Activated naive CD8-positive, alpha-beta T cell treated with anti-CD3 and anti-CD28 coated beads, Interleukin-2, amount 10 ng/mL, durations not matched to agents 7 days and 5 days (primary cell): ENCODE data around the gene IBTK. TPM values are rescaled to one million over a fixed set of nuclear protein-coding genes. Genes with fewer than 3 reads are reported as not detected.
"Not testable (repeated sequence)": the region's sequence is repeated elsewhere in the genome, so short reads cannot be mapped to it uniquely, and the experiment has no call there.

ENCODE experiments used
- ATAC-seq: fragments of 150-1000 bp; cut with Tn5 transposase; one replicate; pipeline ENCODE4 v1.10.0; 2021; ENCODE audit warnings: low read depth, moderate library complexity
- POLR2A ChIA-PET: fragments of 350-600 bp; sonication (Branson Sonifier 250); formaldehyde crosslinking; loops from one replicate; lab custom pipeline; 2021; ENCODE audit warnings: antibody characterized with exemption; lab: Charles Lee
- DNase-seq: peaks from one replicate; pipeline ENCODE4 v3.0.0; 2021
- H3K27ac Mint-ChIP-seq: one replicate; pipeline ENCODE4 v1.8.0; 2022; ENCODE audit warnings: mild to moderate bottlenecking, mixed read lengths
- H3K27me3 Mint-ChIP-seq: one replicate; pipeline ENCODE4 v1.8.0; 2022; ENCODE audit warnings: mild to moderate bottlenecking, moderate library complexity, mixed read lengths
- H3K36me3 Mint-ChIP-seq: one replicate; pipeline ENCODE4 v1.8.0; 2021; ENCODE audit warnings: mild to moderate bottlenecking, mixed read lengths
- H3K4me1 Mint-ChIP-seq: one replicate; pipeline ENCODE4 v1.8.0; 2021; ENCODE audit warnings: mixed read lengths
- H3K4me3 Mint-ChIP-seq: one replicate; pipeline ENCODE4 v1.8.0; 2022; ENCODE audit warnings: mild to moderate bottlenecking, moderate library complexity, mixed read lengths
- H3K9me3 Mint-ChIP-seq: one replicate; pipeline ENCODE4 v1.8.0; 2021; ENCODE audit warnings: mixed read lengths
- total RNA-seq, 2 experiments: library from RNA; stranded (reverse); gene quantifications; one replicate each; pipeline ENCODE4 v1.2.3, GENCODE V29; 2021

The IBTK gene, protein sequence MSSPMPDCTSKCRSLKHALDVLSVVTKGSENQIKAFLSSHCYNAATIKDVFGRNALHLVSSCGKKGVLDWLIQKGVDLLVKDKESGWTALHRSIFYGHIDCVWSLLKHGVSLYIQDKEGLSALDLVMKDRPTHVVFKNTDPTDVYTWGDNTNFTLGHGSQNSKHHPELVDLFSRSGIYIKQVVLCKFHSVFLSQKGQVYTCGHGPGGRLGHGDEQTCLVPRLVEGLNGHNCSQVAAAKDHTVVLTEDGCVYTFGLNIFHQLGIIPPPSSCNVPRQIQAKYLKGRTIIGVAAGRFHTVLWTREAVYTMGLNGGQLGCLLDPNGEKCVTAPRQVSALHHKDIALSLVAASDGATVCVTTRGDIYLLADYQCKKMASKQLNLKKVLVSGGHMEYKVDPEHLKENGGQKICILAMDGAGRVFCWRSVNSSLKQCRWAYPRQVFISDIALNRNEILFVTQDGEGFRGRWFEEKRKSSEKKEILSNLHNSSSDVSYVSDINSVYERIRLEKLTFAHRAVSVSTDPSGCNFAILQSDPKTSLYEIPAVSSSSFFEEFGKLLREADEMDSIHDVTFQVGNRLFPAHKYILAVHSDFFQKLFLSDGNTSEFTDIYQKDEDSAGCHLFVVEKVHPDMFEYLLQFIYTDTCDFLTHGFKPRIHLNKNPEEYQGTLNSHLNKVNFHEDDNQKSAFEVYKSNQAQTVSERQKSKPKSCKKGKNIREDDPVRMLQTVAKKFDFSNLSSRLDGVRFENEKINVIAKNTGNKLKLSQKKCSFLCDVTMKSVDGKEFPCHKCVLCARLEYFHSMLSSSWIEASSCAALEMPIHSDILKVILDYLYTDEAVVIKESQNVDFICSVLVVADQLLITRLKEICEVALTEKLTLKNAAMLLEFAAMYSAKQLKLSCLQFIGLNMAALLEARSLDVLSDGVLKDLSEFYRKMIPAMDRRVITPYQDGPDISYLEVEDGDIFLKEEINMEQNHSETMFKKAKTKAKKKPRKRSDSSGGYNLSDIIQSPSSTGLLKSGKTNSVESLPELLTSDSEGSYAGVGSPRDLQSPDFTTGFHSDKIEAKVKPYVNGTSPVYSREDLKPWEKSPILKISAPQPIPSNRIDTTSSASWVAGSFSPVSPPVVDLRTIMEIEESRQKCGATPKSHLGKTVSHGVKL (N-terminal part only)
- 10 to 100 TPM; 24.6 to 25.3 TPM for total RNA-seq

DNA sequence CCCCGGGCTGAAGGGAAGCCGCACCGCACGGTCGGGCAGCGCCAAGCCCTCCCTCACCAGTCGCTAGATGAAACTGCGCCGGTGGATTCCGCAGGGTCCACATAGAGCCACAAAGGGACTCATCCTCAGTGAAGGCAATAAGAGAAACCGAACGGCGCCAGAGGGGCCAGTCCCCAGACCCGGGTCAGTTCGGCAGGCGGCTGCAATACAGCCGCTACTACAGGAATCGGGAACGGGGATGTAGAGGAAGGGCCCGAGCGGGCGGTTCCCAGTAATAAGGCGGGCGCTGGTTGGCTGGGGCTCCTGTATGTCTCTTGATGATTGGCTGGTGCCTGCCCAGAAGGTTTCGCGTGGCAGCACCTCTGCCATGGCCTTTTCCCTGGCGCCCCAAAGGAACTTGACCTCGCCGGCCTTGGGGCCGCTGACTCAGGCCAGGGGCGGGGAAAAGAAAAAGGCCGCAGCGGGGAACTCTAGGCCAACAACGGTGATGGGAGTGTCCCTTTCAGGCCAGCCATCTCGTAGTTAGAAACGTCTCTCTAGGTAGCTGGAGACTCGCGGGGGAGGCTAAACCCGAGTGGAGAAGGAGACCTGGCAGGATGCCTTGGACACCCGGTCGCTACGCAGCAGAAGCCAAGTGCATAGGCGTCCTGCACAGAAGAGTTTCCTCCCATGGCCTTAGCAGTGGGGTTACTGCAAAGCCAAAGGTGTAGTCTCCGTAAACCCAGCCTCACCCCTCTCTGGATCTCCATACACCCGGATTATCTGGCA, at the start of gene IBTK:
TSS of gene IBTK (minus strand) at position 240 of the 768 bp plus-strand sequence. CDS start 7,258 bp downstream, outside the sequence.
- peak within 1 kb of the TSS; percentile 95 for H3K4me3 Mint-ChIP-seq
- ATAC-seq (peak; percentile 95), DNase-seq (peak; percentile 92)
- H3K4me1 Mint-ChIP-seq: peaks cover 25% of the 10 kb centered on the region
- peak within 1 kb of the TSS; percentile 91 for H3K27ac Mint-ChIP-seq
- POLR2A ChIA-PET: interaction anchor here (1.8 kb wide), 1 partner anchor 818 kb away, joined by 12 read pairs; the partner anchor contains the start of gene UBE3D
- no peaks in the 10 kb centered on the region for H3K9me3 Mint-ChIP-seq
- H3K36me3 Mint-ChIP-seq: peaks cover 20% of the 10 kb centered on the region
- H3K27me3 Mint-ChIP-seq: peaks cover 4% of the 10 kb centered on the region

DNA sequence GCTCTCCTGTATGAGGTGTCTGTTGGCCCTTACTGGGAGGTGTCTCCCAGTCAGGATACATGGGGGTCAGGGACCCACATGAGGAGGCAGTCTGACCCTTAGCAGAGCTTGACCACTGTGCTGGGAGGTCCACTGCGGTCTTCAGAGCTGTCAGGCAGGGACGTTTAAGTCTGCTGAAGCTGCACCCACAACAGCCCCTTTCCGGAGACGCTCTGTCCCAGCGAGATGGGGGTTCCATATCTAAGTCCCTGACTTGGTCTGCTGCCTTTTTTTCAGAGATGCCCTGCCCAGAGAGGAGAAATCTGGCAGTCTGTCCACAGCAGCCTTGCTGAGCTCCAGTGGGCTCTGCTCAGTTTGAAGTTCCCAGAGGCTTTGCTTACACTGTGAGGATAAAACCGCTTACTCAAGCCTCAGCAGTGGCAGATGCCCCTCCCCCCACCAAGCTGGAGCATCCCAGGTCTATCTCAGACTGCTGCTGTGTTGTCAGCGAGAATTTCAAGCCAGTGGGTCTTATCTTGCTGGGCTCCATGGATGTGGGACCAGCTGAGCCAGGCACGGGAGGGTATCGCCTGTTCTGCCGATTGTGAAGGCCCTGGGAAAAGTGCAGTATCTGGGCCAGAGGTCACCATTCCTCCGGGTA, 36.3 kb upstream of the IBTK start:
- DNase-seq (no peak), ATAC-seq (no peak)
- Mint-ChIP-seq H3K4me3 (no peak overlapping the region), H3K36me3 (no peaks in the 10 kb centered on the region), H3K27ac (no peak overlapping the region), H3K4me1 (peaks cover 7% of the 10 kb centered on the region), H3K27me3 (no peaks in the 10 kb centered on the region), H3K9me3 (peaks cover 5% of the 10 kb centered on the region)
- POLR2A ChIA-PET: no interaction called here

DNA sequence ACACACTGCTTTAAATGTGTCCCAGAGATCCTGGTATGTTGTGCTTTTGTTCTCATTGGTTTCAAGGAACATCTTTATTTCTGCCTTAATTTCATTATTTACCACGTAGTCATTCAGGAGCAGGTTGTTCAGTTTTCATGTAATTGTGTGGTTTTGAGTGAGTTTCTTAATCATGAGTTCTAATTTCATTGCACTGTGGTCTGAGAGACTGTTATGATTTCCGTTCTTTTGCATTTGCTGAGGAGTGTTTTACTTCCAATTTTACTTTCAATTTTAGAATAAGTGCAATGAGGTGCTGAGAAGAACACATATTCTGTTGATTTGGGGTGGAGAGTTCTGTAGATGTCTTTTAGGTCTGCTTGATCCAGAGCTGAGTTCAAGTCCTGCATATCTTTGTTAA, 34.0 kb upstream of the IBTK start:
- H3K9me3 Mint-ChIP-seq, H3K27me3 Mint-ChIP-seq, H3K36me3 Mint-ChIP-seq, DNase-seq, H3K4me1 Mint-ChIP-seq, ATAC-seq, POLR2A ChIA-PET: not testable (repeated sequence)
- Mint-ChIP-seq H3K4me3 (peak overlapping the region; percentile 58), H3K27ac (peak overlapping the region; percentile 69)

DNA sequence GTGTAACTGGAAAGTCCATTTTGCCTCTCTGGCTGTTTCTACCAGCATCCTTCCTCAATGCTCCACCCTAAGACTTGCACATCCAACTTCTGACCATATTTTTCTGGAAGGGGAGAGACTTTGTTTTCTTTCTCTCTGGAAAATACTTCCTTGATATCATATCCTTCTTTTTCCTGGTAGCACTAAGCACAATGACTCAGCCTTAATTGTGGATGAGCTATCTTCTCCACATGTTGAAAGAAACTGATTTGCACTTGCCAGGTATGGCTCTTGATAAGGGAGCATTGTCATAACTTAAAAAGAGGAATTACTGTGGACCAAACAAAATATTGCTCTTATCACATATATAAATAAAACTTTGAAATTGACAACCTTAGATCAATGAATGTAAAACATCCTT, 30.1 kb upstream of the IBTK start:
- Mint-ChIP-seq H3K36me3 (no peaks in the 10 kb centered on the region), H3K27me3 (peaks cover 3% of the 10 kb centered on the region), H3K4me3 (no peak overlapping the region), H3K4me1 (peaks cover 5% of the 10 kb centered on the region), H3K27ac (no peak overlapping the region), H3K9me3 (peaks cover 2% of the 10 kb centered on the region)
- DNase-seq: no peak
- no peak for ATAC-seq
- POLR2A ChIA-PET: no interaction called here

DNA sequence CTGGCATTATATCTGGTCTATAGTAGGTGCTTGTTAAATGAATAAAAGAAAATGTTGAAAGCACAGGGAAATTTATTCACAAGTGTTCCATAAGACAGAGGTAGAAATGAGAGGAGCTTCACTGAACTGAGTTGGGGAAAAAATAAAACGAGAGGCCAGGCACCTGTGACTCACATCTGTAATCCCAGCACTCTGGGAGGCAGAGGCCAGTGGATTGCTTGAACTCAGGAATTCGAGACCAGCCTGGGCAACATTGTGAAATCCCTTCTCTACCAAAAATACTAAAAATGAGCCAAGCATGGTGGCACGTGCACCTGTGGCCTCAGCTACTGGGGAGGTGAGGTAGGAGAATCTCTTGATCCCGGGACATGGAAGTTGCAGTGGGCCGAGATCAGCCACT, 28.1 kb upstream of the IBTK start:
- POLR2A ChIA-PET: interaction anchor here (0.6 kb wide), 1 partner anchor 49 kb away, joined by 4 read pairs; no protein-coding TSS in a partner anchor
- H3K4me1 Mint-ChIP-seq: no peaks in the 10 kb centered on the region
- ATAC-seq: no peak
- H3K4me3 Mint-ChIP-seq: no peak overlapping the region
- no peaks in the 10 kb centered on the region for H3K36me3 Mint-ChIP-seq
- no peak overlapping the region for H3K27ac Mint-ChIP-seq
- DNase-seq: no peak
- peaks cover 7% of the 10 kb centered on the region for H3K27me3 Mint-ChIP-seq
- H3K9me3 Mint-ChIP-seq: peaks cover 2% of the 10 kb centered on the region

DNA sequence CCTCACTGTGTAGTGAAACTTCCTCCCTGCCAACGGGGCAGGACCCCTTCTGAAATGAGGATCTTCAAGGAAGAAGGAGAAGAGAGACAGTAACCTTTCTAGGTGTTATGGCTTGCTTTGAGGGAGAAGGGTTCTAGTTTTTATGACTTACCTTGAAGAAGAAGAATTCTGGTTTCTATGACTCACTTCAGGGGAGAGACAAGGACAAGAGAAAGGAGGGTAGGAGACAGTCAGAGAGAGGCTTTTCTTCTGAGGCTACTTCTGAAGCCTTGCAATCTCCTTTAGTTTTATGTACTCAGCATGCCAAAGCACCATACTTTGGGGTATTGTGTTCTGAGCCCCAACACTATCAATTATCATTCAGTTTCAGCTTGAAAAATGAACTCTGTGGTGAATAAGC, 25.8 kb upstream of the IBTK start:
- no peaks in the 10 kb centered on the region for H3K4me1 Mint-ChIP-seq
- H3K36me3 Mint-ChIP-seq: no peaks in the 10 kb centered on the region
- ATAC-seq (no peak), DNase-seq (no peak)
- no peak overlapping the region for H3K27ac Mint-ChIP-seq
- H3K9me3 Mint-ChIP-seq: no peaks in the 10 kb centered on the region
- POLR2A ChIA-PET: no interaction called here
- H3K27me3 Mint-ChIP-seq: peaks cover 7% of the 10 kb centered on the region
- H3K4me3 Mint-ChIP-seq: no peak overlapping the region

DNA sequence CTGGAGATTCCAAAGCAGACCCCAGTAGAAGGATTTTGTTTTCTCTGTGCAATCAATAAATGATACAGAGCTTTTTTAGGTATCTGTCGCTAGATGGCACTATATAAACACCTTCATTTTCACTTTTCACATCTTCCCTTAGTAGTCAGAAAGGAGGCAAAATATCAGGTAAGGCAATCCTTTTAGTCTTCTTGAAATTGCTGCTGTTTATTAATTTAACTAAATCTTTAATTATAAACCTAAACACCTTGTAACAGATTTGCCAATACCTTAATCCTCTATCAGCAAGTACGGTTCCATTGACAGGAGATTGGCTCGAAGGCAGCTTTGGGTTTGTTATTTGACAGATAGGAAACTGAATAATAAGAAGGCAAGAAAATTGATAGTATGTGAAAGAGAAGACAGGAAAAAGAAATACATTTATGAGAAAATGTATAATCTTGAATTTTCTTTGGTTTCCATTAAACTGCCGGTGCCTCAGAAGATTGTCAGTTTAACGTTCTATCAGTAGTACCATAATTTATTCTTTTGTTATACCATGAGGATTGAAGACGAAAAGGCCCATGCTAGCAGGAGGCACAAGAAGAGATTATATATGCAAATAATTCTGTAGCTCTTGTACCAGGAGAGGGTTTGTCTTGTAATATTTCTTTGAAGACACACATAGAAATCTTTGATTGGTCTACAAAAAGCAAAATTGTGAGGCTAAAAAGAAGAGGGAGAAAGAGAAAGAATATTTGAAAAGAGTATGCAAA, 23.5 kb upstream of the IBTK start:
- ATAC-seq (no peak), DNase-seq (no peak)
- Mint-ChIP-seq H3K9me3 (no peaks in the 10 kb centered on the region), H3K4me3 (no peak overlapping the region), H3K27ac (no peak overlapping the region), H3K36me3 (no peaks in the 10 kb centered on the region), H3K4me1 (no peaks in the 10 kb centered on the region), H3K27me3 (peaks cover 9% of the 10 kb centered on the region)
- POLR2A ChIA-PET: interaction anchor here (0.7 kb wide), 1 partner anchor 942 kb away, joined by 5 read pairs; no protein-coding TSS in a partner anchor

DNA sequence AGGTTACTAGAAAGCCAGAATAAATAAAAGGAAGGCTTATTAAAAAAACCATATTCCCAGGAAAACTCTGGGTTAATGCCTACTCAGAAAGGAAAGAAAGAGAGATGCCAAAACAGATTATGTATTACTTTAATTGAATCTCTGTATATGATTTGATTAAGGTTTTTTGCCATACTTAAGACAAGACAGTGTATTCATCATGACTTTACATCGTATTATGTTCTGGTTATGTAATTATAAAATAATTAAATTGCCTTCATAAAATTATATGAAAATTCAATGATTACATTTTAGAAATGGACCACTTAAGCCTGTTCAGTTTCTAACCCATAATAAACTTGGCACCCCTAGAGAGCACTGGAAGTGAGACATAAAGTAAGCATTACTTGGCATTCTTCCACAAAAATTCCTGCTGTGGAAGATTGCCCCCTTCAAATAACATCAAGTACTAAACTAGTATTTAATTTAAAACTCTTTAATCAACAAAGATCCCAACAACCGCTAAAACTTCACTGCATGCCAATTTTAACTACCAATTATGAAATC, 20.8 kb upstream of the IBTK start:
- POLR2A ChIA-PET: no interaction called here
- no peaks in the 10 kb centered on the region for H3K36me3 Mint-ChIP-seq
- H3K27ac Mint-ChIP-seq: no peak overlapping the region
- peaks cover 9% of the 10 kb centered on the region for H3K27me3 Mint-ChIP-seq
- no peak for DNase-seq
- no peaks in the 10 kb centered on the region for H3K4me1 Mint-ChIP-seq
- no peak for ATAC-seq
- no peak overlapping the region for H3K4me3 Mint-ChIP-seq
- H3K9me3 Mint-ChIP-seq: no peaks in the 10 kb centered on the region

DNA sequence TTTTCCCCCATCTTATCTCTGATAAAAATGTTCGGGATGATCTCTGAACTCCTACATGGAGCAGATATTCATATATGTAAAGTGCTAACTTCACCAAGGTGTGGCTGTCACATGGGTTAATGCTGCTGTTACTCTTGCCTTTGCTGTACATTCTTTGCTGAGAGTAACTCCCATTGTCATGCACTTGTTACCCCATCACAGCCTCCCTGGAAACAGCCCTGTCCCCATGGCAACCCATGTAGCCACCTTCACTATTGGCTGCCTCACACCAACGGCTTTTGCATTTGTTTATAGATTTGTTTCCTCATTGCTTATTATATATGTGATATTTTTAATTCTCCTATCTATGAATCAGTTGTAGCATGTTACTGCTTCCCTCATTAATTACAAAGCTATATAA, 17.3 kb upstream of the IBTK start:
- Mint-ChIP-seq H3K27me3 (peaks cover 11% of the 10 kb centered on the region), H3K9me3 (no peaks in the 10 kb centered on the region), H3K36me3 (no peaks in the 10 kb centered on the region), H3K4me1 (no peaks in the 10 kb centered on the region), H3K4me3 (no peak overlapping the region), H3K27ac (no peak overlapping the region)
- POLR2A ChIA-PET: no interaction called here
- DNase-seq (no peak), ATAC-seq (no peak)

DNA sequence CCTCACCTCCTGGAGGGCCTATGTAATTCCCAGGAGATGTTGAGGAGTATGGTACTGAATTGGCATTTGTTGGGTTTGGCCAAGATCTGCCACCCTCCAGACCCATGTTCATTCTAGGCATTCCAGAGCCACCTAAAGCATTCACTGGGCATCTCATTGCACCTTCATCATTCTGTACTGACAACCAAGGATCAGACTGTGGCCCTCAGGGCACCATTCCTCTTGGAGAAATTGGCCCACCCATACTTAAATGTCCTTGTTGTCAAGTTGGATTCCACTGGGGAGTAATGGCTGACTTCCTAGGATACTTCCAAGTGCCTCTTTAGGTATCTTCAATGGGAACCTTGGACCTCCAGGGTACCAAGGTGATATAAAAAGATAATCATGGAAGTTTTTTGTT, 16.8 kb upstream of the IBTK start:
- POLR2A ChIA-PET: no interaction called here
- no peaks in the 10 kb centered on the region for H3K36me3 Mint-ChIP-seq

DNA sequence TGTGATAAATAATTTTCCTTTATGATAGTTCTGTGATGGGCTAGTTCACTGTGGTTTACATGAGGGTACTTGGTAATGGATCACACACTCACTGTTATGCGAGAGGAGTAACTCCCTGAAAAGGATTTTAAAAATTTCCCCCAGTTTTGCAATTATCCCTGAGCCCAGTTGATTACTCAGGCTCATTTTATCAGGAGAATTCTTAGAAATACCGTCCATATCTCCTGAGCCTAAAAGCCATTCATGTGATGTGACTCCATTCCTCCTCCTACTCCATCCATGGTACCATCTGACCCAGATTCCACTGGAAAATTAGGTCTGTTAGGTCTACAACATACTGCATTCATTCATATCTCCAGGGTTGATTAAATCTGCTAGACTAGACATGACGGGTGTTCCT, 16.4 kb upstream of the IBTK start:
- POLR2A ChIA-PET: no interaction called here
- ATAC-seq (no peak), DNase-seq (no peak)
- Mint-ChIP-seq H3K4me1 (no peaks in the 10 kb centered on the region), H3K9me3 (no peaks in the 10 kb centered on the region), H3K27ac (no peak overlapping the region), H3K36me3 (no peaks in the 10 kb centered on the region), H3K4me3 (no peak overlapping the region), H3K27me3 (peaks cover 11% of the 10 kb centered on the region)

More for the DNA sequence above, 16.8 kb upstream of the IBTK start:
- Mint-ChIP-seq H3K27ac (no peak overlapping the region), H3K27me3 (peaks cover 11% of the 10 kb centered on the region), H3K4me3 (no peak overlapping the region), H3K4me1 (no peaks in the 10 kb centered on the region), H3K9me3 (no peaks in the 10 kb centered on the region)
- no peak for ATAC-seq
- no peak for DNase-seq
